Liver (tissue), 9 donors: ENCODE data around the gene LPA. TPM values are rescaled to one million over a fixed set of nuclear protein-coding genes. Genes with fewer than 3 reads are reported as not detected.
A peak's percentile ranks its signal among the peaks of the same experiment; 100 is the strongest.

ENCODE experiments used
- DNase-seq: peaks from one replicate; pipeline ENCODE4 v3.0.0-alpha.2; 2017; ENCODE audit warnings: low spot score
- H3K27ac ChIP-seq, 2 donors: one replicate each; pipeline ENCODE4 v1.7.0; 2013; ENCODE audit warnings: inconsistent platforms in 2 of 2, low read length in 2 of 2, control low read depth in 1 of 2, low read depth in 1 of 2, mild to moderate bottlenecking in 1 of 2
- H3K27me3 ChIP-seq, 4 donors: one replicate each; pipeline versions ENCODE4 v1.6.1 to v1.7.0; 2013; ENCODE audit warnings: low read length in 3 of 4, inconsistent platforms in 1 of 4, mild to moderate bottlenecking in 1 of 4, moderate library complexity in 1 of 4; ENCODE audit not compliant: control insufficient read depth in 4 of 4, insufficient read depth in 4 of 4
- H3K36me3 ChIP-seq, 4 donors: one replicate each; pipeline versions ENCODE4 v1.6.1 to v1.7.0; 2013; ENCODE audit warnings: low read length in 3 of 4, mild to moderate bottlenecking in 3 of 4, low read depth in 1 of 4, moderate library complexity in 1 of 4; ENCODE audit not compliant: control insufficient read depth in 4 of 4, insufficient read depth in 3 of 4
- H3K4me1 ChIP-seq, 4 donors: one replicate each; pipeline versions ENCODE4 v1.6.1 to v1.7.0; 2013; ENCODE audit warnings: low read length in 3 of 4, mild to moderate bottlenecking in 3 of 4, moderate library complexity in 1 of 4; ENCODE audit not compliant: control insufficient read depth in 4 of 4, insufficient read depth in 4 of 4
- H3K4me3 ChIP-seq, 3 donors: one replicate each; pipeline versions ENCODE4 v1.6.1 to v1.7.0; 2013; ENCODE audit warnings: low read length in 3 of 3, control low read depth in 1 of 3, low read depth in 1 of 3, mild to moderate bottlenecking in 1 of 3
- H3K9ac ChIP-seq, 2 donors: one replicate each; pipeline ENCODE4 v1.7.0; 2013; ENCODE audit warnings: low read length in 2 of 2, mild to moderate bottlenecking in 2 of 2, moderate library complexity in 2 of 2, control low read depth in 1 of 2, low read depth in 1 of 2
- H3K9me3 ChIP-seq, 4 donors: one replicate each; pipeline versions ENCODE4 v1.6.1 to v1.7.0; 2013; ENCODE audit warnings: low read length in 3 of 4; ENCODE audit not compliant: control insufficient read depth in 4 of 4
- ATF3 ChIP-seq: IDR thresholded peaks from 2 replicates; pipeline ENCODE4 v1.6.1; 2016; ENCODE audit warnings: antibody characterized with exemption
- CTCF ChIP-seq: fragments of 150-350 bp; IDR thresholded peaks from 2 replicates; pipeline ENCODE4 v1.5.1; 2017; ENCODE audit warnings: improper control_type of control experiment, low read depth, low read length; ENCODE audit not compliant: missing input control
- EGR1 ChIP-seq, 2 donors: IDR thresholded peaks; 2 replicates each; pipeline ENCODE4 v1.6.1; 2016 to 2018; ENCODE audit warnings: antibody characterized with exemption in 2 of 2, low read depth in 2 of 2
- FOXA1 ChIP-seq: IDR thresholded peaks from 2 replicates; pipeline ENCODE4 v1.6.1; 2016; ENCODE audit warnings: antibody characterized with exemption
- FOXA2 ChIP-seq: IDR thresholded peaks from 2 replicates; pipeline ENCODE4 v1.6.1; 2016; ENCODE audit warnings: antibody characterized with exemption
- GABPA ChIP-seq, 2 donors: IDR thresholded peaks in 1 of 2; conservative IDR thresholded peaks in 1 of 2; 2 replicates each; pipeline ENCODE4 v1.6.1; 2016; ENCODE audit warnings: antibody characterized with exemption in 2 of 2, mild to moderate bottlenecking in 1 of 2, moderate library complexity in 1 of 2
- HNF4A ChIP-seq, 2 donors: conservative IDR thresholded peaks; 2 replicates each; pipeline ENCODE4 v1.6.1; 2016; ENCODE audit warnings: antibody characterized with exemption in 2 of 2, mild to moderate bottlenecking in 2 of 2
- HNF4G ChIP-seq: IDR thresholded peaks from 2 replicates; pipeline ENCODE4 v1.6.1; 2016; ENCODE audit warnings: antibody characterized with exemption
- JUND ChIP-seq, 2 donors: IDR thresholded peaks; 2 replicates each; pipeline ENCODE4 v1.6.1; 2016; ENCODE audit warnings: antibody characterized with exemption in 2 of 2
- MAX ChIP-seq: IDR thresholded peaks from 2 replicates; pipeline ENCODE4 v1.6.1; 2016; ENCODE audit warnings: antibody characterized with exemption
- RAD21 ChIP-seq, 2 donors: IDR thresholded peaks; 2 replicates each; pipeline ENCODE4 v1.6.1; 2016; ENCODE audit warnings: antibody characterized with exemption in 2 of 2, mild to moderate bottlenecking in 2 of 2
- REST ChIP-seq: IDR thresholded peaks from 2 replicates; pipeline ENCODE4 v1.6.1; 2016; ENCODE audit warnings: antibody characterized with exemption, mild to moderate bottlenecking
- RXRA ChIP-seq, 2 donors: IDR thresholded peaks; 2 replicates each; pipeline ENCODE4 v1.6.1; 2017 to 2018; ENCODE audit warnings: antibody characterized with exemption in 2 of 2, mild to moderate bottlenecking in 1 of 2
- SP1 ChIP-seq: IDR thresholded peaks from 2 replicates; pipeline ENCODE4 v1.6.1; 2018; ENCODE audit warnings: antibody characterized with exemption, mild to moderate bottlenecking
- TAF1 ChIP-seq: conservative IDR thresholded peaks from 2 replicates; pipeline ENCODE4 v1.6.1; 2016; ENCODE audit warnings: antibody characterized with exemption, mild to moderate bottlenecking
- YY1 ChIP-seq: IDR thresholded peaks from 2 replicates; pipeline ENCODE4 v1.6.1; 2016; ENCODE audit warnings: antibody characterized with exemption, mild to moderate bottlenecking
- ZBTB33 ChIP-seq: IDR thresholded peaks from 2 replicates; pipeline ENCODE4 v1.6.1; 2016; ENCODE audit warnings: antibody characterized with exemption
- WGBS: extraction: QIAGEN DNeasy Blood & Tissue Kit; methylation state at CpG from one replicate; pipeline ENCODE4 v1.1.7; 2013; 5-methylcytosine and 5-hydroxymethylcytosine counted together
- polyA plus RNA-seq, 2 donors: library from polyadenylated mRNA; stranded (reverse) in 1 of 2; unstranded in 1 of 2; fragments of 200-250 nt in 1 of 2; fragments of >200 nt in 1 of 2; fragmentation: Nextera tagmentation in 1 of 2; extraction: Ambion mirVana in 1 of 2; gene quantifications; one replicate each; pipeline versions ENCODE4 v1.2.1 to v1.2.3, GENCODE V29; 2013 to 2015
- total RNA-seq, 2 donors: library from RNA; depleted of rRNA; stranded (reverse); fragments of >200 nt; gene quantifications; one replicate each; pipeline ENCODE4 v1.2.3, GENCODE V29; 2014
- donor health status: healthy.
- donor health status: healthy.
- donor health status: healthy.
- donor health status: healthy.
- donor health status: healthy.

The LPA gene
- total and polyA plus RNA-seq, 4 donors = 7.9 to 62.8 (median 23.9) TPM

- TF ChIP-seq CTCF (peak; percentile 49), RXRA (IDR thresholded peaks at IDR 0.05) (peak; percentile 91 to 96), YY1 (peak; percentile 72)
Measured at GRCh38 chr6:160692369-160692959, 28.4 kb upstream of the LPA start (continued).

GRCh38 chr6:160691617-160692016 is 27.5 kb upstream of the LPA start:
- no peak for TF ChIP-seq EGR1 (IDR thresholded peaks at IDR 0.05; ENCODE audit: low read depth in 2 of 2)
- TF ChIP-seq ATF3 = no peak
- TF ChIP-seq FOXA1 = no peak
- TF ChIP-seq YY1 = no peak
- TF ChIP-seq FOXA2 = no peak
- no peak overlapping the region for H3K4me3 ChIP-seq
- no peak for DNase-seq
- H3K9me3 ChIP-seq = no peaks in the 10 kb centered on the region
- 92% methylated on average over 5 of the region's 5 CpGs for WGBS
- H3K27me3 ChIP-seq = no peaks in the 10 kb centered on the region
- peaks cover 2 to 31% (median 24%) of the 10 kb centered on the region in 4 donors for H3K4me1 ChIP-seq
- no peaks in the 10 kb centered on the region for H3K36me3 ChIP-seq
- H3K9ac ChIP-seq = no peak overlapping the region
- H3K27ac ChIP-seq = peak overlapping the region in 1 of 2 donors; percentile 37

GRCh38 chr6:160690458-160690857 is 26.4 kb upstream of the LPA start:
- H3K9me3 ChIP-seq = no peaks in the 10 kb centered on the region
- H3K9ac ChIP-seq = no peak overlapping the region
- H3K4me3 ChIP-seq = no peak overlapping the region
- no peaks in the 10 kb centered on the region for H3K27me3 ChIP-seq
- TF ChIP-seq MAX (no peak), ATF3 (no peak), FOXA2 (no peak), ZBTB33 (no peak), REST (no peak), SP1 (no peak), CTCF (no peak), HNF4A (conservative IDR thresholded peaks at IDR 0.05) (no peak), YY1 (no peak), HNF4G (no peak), JUND (IDR thresholded peaks at IDR 0.05) (no peak), RXRA (IDR thresholded peaks at IDR 0.05) (no peak), TAF1 (no peak), FOXA1 (no peak), EGR1 (IDR thresholded peaks at IDR 0.05; ENCODE audit: low read depth in 2 of 2) (no peak), GABPA (IDR thresholded peaks at IDR 0.05 in 1 of 2, conservative IDR thresholded peaks at IDR 0.05 in 1 of 2) (no peak), RAD21 (IDR thresholded peaks at IDR 0.05) (no peak)
- H3K36me3 ChIP-seq = no peaks in the 10 kb centered on the region
- H3K4me1 ChIP-seq = peaks cover 0 to 24% (median 16%) of the 10 kb centered on the region in 4 donors
- no peak overlapping the region for H3K27ac ChIP-seq
- DNase-seq = no peak
- WGBS = 92% methylated on average over 9 of the region's 9 CpGs
